Spleen (tissue), 11 donors: Measurements from ENCODE around the gene NAGPA. TPM values are rescaled to one million over a fixed set of nuclear protein-coding genes. Genes with fewer than 3 reads are reported as not detected.

Experiments used
- DNase-seq: peaks from one replicate; pipeline ENCODE4 v3.0.0-alpha.2; 2020
- H3K27ac ChIP-seq, 8 donors: fragments of 200-600 bp; sonication (generic) in 7 of 8; 1 replicate in 4 of 8; 2 replicates in 4 of 8; pipeline versions ENCODE4 v1.5.0 to v1.8.0; 2016 to 2021; ENCODE audit warnings: inconsistent platforms in 4 of 8, mild to moderate bottlenecking in 4 of 8, moderate library complexity in 1 of 8
- H3K27me3 ChIP-seq, 7 donors: fragments of 200-600 bp; sonication (generic) in 6 of 7; replicated peaks in 1 of 7; 1 replicate in 4 of 7; 2 replicates in 3 of 7; pipeline versions ENCODE4 v1.5.0 to v1.8.0; 2016 to 2021; ENCODE audit warnings: inconsistent platforms in 3 of 7, mild to moderate bottlenecking in 1 of 7
- H3K36me3 ChIP-seq, 6 donors: fragments of 200-600 bp; sonication (generic) in 5 of 6; 1 replicate in 4 of 6; 2 replicates in 2 of 6; pipeline versions ENCODE4 v1.5.0 to v1.8.0; 2016 to 2021; ENCODE audit warnings: inconsistent platforms in 2 of 6
- H3K4me1 ChIP-seq, 6 donors: fragments of 200-600 bp; sonication (generic) in 5 of 6; 1 replicate in 3 of 6; 2 replicates in 3 of 6; pipeline versions ENCODE4 v1.5.0 to v1.8.0; 2016 to 2021; ENCODE audit warnings: inconsistent platforms in 3 of 6
- H3K4me3 ChIP-seq, 8 donors: fragments of 200-600 bp; sonication (generic) in 7 of 8; 1 replicate in 4 of 8; 2 replicates in 4 of 8; pipeline versions ENCODE4 v1.5.0 to v1.8.0; 2016 to 2021; ENCODE audit warnings: inconsistent platforms in 4 of 8, mild to moderate bottlenecking in 4 of 8, moderate library complexity in 2 of 8
- H3K9me3 ChIP-seq, 8 donors: fragments of 200-600 bp; sonication (generic) in 7 of 8; 1 replicate in 4 of 8; 2 replicates in 4 of 8; pipeline versions ENCODE4 v1.5.0 to v1.8.0; 2016 to 2021; ENCODE audit warnings: inconsistent platforms in 4 of 8
- POLR2A ChIP-seq, 3 donors: fragments of 450-650 bp; IDR thresholded peaks; one replicate each; pipeline ENCODE4 v1.5.1; 2017; ENCODE audit warnings: antibody characterized with exemption in 3 of 3, mild to moderate bottlenecking in 1 of 3
- POLR2AphosphoS5 ChIP-seq, 3 donors: sonication (generic); formaldehyde crosslinking; IDR thresholded peaks; one replicate each; pipeline ENCODE4 v1.5.1; 2017; ENCODE audit warnings: antibody characterized with exemption in 3 of 3
- WGBS, 5 donors: extraction: QIAGEN DNeasy Blood & Tissue Kit in 3 of 5; methylation state at CpG; one replicate each; pipeline versions ENCODE4 v1.1.5 to v1.1.7; 2013 to 2018; 5-methylcytosine and 5-hydroxymethylcytosine counted together
- intact Hi-C: fragments of 100-400 bp; cut with DNase I; formaldehyde crosslinking; loops from one replicate; pipeline ENCODE4 v1.15.0; 2023; ENCODE audit warnings: low total_unique reads
- polyA plus RNA-seq, 3 donors: library from polyadenylated mRNA; stranded (reverse); fragments of 200-250 nt; gene quantifications; one replicate each; pipeline ENCODE4 v1.2.1, GENCODE V29; 2013
- total RNA-seq, 7 donors: library from RNA; depleted of rRNA in 3 of 7; stranded (reverse); fragments of >200 nt in 3 of 7; fragmentation: NEBNext Ultra II Directional in 4 of 7; extraction: Animal tissue kit (Norgen Biotek cat#: 25700) in 4 of 7; gene quantifications; one replicate each; pipeline versions ENCODE4 v1.1.0 to v1.2.1, GENCODE V29; 2016 to 2021
- TF ChIP-seq, protein P1 (sequence below), 11 experiments: fragments of 200-600 bp in 7 of 11; fragments of 450-650 bp in 4 of 11; sonication (generic) in 4 of 11; IDR thresholded peaks in 8 of 11; conservative IDR thresholded peaks in 3 of 11; 1 replicate in 7 of 11; 2 replicates in 4 of 11; pipeline versions ENCODE4 v1.4.0 to v1.8.0; 2016 to 2021; ENCODE audit warnings: antibody characterized with exemption in 11 of 11, inconsistent platforms in 4 of 11, mild to moderate bottlenecking in 1 of 11
- donor health status: healthy with polysubstance abuse.
- donor health status: DM: no; HTN: no; CAD: no; lungs with moderate emphysema.
- donor health status: DM: no; HTN: no; CAD: no.
- donor health status: Bipolar disorder and iron deficiency.
- donor health status: healthy.
- donor health status: DM: no; HTN: no; CAD: no.
- donor health status: DM: yes; HTN: yes; CAD: no.

Gene NAGPA
- total and polyA plus RNA-seq, 10 donors, result 11.8 to 41.8 (median 18.6) TPM

DNA sequence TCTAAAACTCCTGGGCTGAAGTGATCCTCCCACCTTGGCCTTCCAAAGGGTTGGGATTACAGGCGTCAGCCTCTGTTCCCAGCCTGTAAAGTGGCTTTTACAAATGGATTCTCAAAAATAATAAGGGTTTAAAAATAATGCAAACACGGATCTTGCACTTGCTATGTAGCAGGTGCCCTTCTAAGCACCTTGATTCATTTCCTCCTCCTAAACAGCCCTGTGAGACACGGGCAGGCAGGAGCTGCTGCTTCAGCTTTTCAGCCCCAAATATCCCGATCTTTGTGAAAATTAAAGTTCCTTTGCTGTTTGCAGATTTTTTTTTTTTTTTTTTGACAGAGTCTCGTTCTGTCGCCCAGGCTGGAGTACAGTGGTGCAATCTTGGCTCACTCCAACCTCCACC, 31.7 kb downstream of the NAGPA start:
- 66 to 76% (median 70%) methylated on average over 6 of the region's 6 CpGs for whole genome bisulfite sequencing, 5 donors
- TF ChIP-seq POLR2A (IDR thresholded peaks at IDR 0.05) (no peak), POLR2AphosphoS5 (IDR thresholded peaks at IDR 0.05) (no peak)
- TF ChIP-seq, protein P1, sequence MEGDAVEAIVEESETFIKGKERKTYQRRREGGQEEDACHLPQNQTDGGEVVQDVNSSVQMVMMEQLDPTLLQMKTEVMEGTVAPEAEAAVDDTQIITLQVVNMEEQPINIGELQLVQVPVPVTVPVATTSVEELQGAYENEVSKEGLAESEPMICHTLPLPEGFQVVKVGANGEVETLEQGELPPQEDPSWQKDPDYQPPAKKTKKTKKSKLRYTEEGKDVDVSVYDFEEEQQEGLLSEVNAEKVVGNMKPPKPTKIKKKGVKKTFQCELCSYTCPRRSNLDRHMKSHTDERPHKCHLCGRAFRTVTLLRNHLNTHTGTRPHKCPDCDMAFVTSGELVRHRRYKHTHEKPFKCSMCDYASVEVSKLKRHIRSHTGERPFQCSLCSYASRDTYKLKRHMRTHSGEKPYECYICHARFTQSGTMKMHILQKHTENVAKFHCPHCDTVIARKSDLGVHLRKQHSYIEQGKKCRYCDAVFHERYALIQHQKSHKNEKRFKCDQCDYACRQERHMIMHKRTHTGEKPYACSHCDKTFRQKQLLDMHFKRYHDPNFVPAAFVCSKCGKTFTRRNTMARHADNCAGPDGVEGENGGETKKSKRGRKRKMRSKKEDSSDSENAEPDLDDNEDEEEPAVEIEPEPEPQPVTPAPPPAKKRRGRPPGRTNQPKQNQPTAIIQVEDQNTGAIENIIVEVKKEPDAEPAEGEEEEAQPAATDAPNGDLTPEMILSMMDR (IDR thresholded peaks at IDR 0.05 in 8 of 11, conservative IDR thresholded peaks at IDR 0.05 in 3 of 11), result no peak
- no peak overlapping the region for H3K27ac ChIP-seq

DNA sequence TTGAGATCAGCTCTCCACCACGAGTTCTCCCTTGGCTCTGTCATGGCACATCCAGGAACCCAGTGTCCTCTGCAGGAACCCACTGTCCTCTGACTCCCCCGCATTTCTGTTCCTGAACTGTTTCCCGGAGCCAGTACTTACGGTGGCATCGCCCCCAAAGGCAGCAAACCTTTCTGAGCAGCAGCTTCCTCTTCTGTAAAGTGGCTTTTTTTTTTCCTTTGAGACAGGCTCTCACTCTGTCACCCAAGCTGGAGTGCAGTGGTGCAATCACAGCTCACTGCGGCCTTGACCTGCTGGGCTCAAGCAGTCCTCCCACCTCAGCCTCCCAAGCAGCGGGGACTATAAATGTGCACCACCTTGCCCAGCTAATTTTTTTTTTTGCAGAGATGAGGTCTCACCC, 32.2 kb downstream of the NAGPA start:
- Histone ChIP-seq H3K4me1 (no peaks in the 10 kb centered on the region), H3K36me3 (no peaks in the 10 kb centered on the region), H3K27ac (no peak overlapping the region), H3K9me3 (no peaks in the 10 kb centered on the region), H3K27me3 (peaks cover 0 to 38% (median 0%) of the 10 kb centered on the region in 7 donors), H3K4me3 (no peak overlapping the region)
- intact Hi-C loops, result no loop called here
- TF ChIP-seq POLR2AphosphoS5 (IDR thresholded peaks at IDR 0.05), result no peak
- no peak for TF ChIP-seq POLR2A (IDR thresholded peaks at IDR 0.05)
- TF ChIP-seq, protein P1 (IDR thresholded peaks at IDR 0.05 in 8 of 11, conservative IDR thresholded peaks at IDR 0.05 in 3 of 11), result no peak
- peak; percentile 31 for DNase-seq
- 22 to 34% (median 28%) methylated on average over 7 of the region's 7 CpGs for WGBS, 5 donors

More for the DNA sequence above, 31.7 kb downstream of the NAGPA start:
- H3K27me3 ChIP-seq, result peaks cover 0 to 34% (median 0%) of the 10 kb centered on the region in 7 donors
- H3K9me3 ChIP-seq, result no peaks in the 10 kb centered on the region
- H3K4me1 ChIP-seq, result no peaks in the 10 kb centered on the region
- no peak overlapping the region for H3K4me3 ChIP-seq
- intact Hi-C loops, result no loop called here
- no peaks in the 10 kb centered on the region for H3K36me3 ChIP-seq
- no peak for DNase-seq

DNA sequence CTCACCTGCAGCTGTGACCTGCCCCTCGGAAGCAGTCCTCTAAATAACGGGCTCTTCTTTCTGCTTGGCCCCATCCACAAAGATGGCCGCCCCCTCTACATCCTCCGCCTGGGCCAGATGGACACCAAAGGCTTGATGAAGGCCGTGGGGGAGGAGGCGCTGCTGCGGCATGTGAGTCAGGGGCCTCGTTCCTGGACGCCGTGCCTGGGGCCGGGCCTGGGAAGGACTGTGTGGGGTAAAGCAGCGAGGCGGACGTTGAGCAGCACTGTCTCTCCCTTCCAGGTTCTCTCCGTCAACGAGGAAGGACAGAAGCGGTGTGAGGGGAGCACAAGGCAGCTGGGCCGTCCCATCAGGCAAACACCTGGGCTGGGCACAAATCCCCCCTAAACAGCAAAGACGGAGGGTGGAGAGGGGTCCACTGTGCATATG, 33.1 kb downstream of the NAGPA start:
- 84 to 91% (median 90%) methylated on average over 19 of the region's 19 CpGs for WGBS, 5 donors
- H3K36me3 ChIP-seq, result no peaks in the 10 kb centered on the region
- intact Hi-C loops, result no loop called here
- no peak for TF ChIP-seq POLR2A (IDR thresholded peaks at IDR 0.05)
- TF ChIP-seq, protein P1 (IDR thresholded peaks at IDR 0.05 in 8 of 11, conservative IDR thresholded peaks at IDR 0.05 in 3 of 11), result no peak
- no peak for TF ChIP-seq POLR2AphosphoS5 (IDR thresholded peaks at IDR 0.05)
- H3K4me1 ChIP-seq, result no peaks in the 10 kb centered on the region
- H3K27ac ChIP-seq, result no peak overlapping the region
- no peak overlapping the region for H3K4me3 ChIP-seq
- DNase-seq, result peak; percentile 41
- peaks cover 0 to 42% (median 0%) of the 10 kb centered on the region in 7 donors for H3K27me3 ChIP-seq
- no peaks in the 10 kb centered on the region for H3K9me3 ChIP-seq

DNA sequence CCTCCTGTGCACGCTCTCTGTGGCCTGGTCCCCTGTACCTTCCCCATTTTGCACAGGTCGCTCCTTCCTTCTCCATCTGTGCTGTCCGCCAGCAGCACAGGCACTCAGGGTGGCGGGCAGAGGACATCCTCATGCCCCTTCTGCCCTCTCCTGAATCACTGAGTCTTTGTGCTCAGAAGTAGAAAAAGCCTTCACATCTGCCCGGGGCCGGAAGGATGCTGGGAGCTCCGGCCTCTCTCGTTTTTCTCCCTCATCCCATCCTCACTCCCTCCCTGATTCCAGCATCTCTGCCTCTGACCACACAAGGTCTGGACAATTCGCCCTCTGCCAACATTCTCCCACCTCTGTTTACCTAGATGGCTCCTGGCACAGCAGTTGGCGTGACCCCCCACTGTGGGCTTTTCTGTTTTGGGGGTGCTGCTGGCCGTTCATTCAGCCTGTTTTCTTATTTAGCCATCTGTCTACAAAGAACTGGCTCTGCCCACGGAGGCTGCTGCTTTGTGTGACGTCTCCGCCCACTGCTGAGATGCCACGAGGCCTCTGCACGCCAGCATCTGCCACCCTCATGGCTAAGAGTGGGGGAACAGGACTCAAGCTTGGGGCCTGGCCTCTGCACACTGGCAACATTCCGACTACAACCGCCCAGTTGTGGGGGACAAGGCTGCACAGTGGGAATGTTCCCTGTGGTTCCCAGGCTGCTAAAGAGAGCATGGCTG, 38.9 kb downstream of the NAGPA start:
- H3K9me3 ChIP-seq, result no peaks in the 10 kb centered on the region
- TF ChIP-seq, protein P1 (IDR thresholded peaks at IDR 0.05 in 8 of 11, conservative IDR thresholded peaks at IDR 0.05 in 3 of 11), result no peak
- TF ChIP-seq POLR2A (IDR thresholded peaks at IDR 0.05) (no peak), POLR2AphosphoS5 (IDR thresholded peaks at IDR 0.05) (no peak)
- peaks cover 0 to 65% (median 15%) of the 10 kb centered on the region in 7 donors for H3K27me3 ChIP-seq
- no peaks in the 10 kb centered on the region for H3K36me3 ChIP-seq
- DNase-seq, result peak; percentile 54
- H3K4me3 ChIP-seq, result no peak overlapping the region
- intact Hi-C loops, result no loop called here
- H3K27ac ChIP-seq, result no peak overlapping the region
- H3K4me1 ChIP-seq, result no peaks in the 10 kb centered on the region
- 69 to 80% (median 70%) methylated on average over 17 of the region's 18 CpGs for WGBS, 5 donors
